DLD1 (cell line): ENCODE data around the gene DCAF12.
"Not testable (repeated sequence)": the region's sequence is repeated elsewhere in the genome, so short reads cannot be mapped to it uniquely, and the experiment has no call there.

Experiments used
- in situ Hi-C: cut with HindIII; loops from 2 replicates; pipeline ENCODE4 v1.10.0; 2017; ENCODE audit warnings: low sequenced_read_pairs

DCAF12 gene

DNA sequence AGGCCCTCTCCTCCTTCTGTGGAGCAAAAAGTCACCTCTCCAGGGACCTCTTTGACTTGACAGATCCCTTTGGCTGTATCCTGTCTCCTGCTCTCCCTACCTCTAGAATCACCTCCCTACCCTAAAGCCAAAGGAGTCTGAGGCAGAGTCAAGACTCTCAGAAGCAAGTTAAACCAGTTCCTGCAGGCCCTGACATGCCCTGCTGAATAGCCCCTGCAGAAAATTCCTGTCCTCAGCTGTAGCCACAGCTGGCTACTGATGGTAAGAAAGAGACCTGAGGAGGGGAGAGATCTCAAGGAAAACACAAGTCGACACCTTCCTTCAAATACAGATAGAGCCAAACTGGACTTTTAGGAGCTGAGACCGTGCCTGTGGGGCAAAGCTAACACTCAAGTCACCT is 54.1 kb downstream of the DCAF12 start:
- in situ Hi-C loops, result no loop called here

DNA sequence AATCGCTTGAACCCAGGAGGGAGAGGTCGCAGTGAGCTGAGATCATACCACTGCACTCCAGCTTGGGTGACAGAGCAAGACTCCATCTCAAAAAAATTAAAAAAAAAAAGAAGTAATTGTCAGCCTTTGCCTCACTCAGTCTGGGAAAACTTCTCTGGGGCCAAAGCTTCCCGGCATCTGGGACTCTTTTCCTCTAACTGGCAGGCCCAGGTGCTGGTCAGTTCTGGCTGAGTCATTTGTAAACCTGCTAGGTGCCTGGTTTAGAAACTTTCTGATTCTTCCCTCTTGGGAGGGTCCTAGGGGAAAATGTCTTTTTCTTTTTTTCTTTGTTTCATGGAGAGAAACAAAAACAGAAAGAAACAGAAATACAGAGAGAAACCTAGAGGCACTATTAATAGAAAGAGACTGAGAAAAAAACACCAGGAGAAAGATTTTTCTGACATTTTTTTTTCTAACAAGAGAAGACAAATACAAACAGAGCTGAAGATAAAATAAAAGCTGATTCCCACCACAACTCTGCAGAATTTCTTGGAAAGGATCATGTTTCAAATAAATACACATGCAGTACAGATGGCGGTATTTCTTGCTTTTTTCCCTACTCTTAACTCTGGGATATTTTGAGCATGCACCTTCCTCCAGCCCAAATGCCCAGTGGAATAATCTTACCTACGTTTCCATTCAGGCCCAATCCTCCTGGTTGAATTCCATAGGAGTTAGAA is 55.7 kb downstream of the DCAF12 start:
- in situ Hi-C loops, result no loop called here

DNA sequence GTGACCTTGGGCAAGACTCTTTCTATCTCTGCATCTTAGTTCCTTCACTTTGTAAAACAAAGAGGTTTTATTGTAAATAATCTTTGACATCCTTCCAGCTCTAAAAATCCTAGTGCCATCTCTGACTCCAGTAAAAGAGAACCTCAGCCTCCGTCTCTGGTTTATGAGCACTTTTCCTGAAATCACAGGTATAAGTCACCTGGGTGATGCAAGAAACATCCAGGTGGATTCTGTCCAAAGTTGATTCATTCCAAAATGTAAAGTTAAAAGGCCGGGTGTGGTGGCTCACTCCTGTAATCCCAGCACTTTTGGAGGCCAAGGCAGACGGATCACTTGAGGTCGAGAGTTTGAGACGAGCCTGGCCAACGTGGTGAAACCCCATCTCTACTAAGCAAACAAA is 56.7 kb downstream of the DCAF12 start:
- in situ Hi-C loops, result no loop called here

DNA sequence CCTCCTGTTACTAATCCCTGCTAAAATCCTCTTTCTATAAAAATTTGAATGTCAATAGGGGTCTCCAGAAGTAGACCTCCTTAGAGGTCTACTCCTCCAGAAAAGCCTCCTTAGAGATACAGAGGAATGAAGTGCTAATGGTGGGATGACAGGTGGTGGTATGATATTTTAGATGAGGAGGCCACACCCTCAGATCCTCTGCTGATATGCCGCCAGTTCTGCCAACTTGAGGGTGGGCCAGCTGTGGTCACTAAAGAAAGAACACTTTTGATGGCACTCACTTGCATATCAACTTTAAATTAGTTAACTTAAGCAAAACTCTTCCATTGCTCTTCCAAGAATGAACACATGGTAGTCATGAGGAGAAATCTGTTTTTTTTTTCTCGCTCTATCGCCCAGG is 61.0 kb downstream of the DCAF12 start:
- in situ Hi-C loops, result no loop called here

DNA sequence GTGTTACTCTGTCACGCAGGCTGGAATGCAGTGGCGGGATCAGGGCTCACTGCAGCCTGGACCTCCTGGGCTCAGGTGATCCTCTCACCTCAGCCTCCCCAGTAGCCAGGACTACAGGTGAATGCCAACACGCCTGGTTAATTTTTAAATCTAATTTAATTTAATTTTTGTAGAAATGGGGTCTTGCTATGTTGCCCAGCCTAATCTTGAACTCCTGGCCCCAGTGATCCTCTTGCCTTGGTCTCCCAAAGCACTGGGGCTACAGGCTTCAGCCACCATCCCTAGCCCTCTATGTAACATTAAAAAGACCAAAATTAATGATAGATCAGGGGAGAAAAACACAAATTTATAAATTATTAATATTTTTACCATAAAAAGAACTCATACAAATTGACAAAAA is 66.5 kb downstream of the DCAF12 start:
- in situ Hi-C loops, result no loop called here

DNA sequence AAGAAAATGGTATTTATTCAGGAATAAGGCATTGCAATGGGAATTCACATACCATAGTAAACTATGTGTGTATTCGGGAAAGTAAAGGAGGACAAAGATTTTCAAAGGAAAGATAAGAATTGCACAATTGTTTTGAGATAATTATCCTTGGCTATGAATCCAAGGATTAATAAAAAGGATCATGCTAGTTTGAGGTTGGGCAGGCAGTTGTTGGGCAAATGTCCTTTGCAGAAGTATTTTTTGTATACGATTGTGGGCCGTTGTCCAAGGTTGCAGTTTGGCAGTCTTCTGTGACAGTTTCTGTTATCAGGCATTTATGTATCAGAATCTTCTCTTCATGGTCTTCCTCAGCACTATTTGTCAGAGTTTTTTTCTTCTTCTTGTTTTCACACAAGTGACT is 67.2 kb downstream of the DCAF12 start:
- in situ Hi-C loops, result no loop called here

DNA sequence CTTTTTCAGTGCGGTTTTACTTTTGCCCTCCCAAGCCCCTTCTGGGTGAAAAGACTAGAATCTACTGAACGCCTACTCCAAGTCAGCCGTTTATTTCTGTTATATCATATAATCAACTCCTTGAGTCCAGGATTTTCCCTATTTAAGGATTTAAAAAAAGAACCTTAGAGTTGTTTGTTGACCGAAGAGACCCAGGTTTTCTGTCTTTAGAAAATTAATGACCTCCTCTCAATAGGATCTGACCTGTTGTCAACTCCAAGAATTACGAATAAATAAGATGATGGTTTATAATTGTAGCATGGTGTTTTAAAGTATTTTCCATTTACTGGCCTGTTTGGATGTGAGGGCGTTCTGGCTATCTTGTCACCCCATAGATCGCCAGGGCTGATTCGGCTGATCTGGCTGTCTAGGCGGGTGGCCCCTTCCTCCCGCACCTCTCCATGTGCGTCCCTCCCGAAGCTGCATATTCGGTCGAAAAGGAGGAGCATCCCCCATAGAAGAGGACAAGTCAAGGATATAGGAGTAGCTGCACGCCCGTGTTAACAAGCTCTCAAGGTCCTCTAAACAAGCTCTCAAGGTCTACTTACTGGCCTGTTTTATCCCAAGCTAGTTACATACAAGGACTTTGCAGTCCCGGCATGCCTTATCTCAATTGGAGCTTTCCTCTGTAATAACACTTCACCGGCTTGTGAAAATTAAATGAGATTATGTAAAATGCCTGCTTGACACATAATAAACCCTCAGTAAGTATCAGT is 76.7 kb downstream of the DCAF12 start:
- in situ Hi-C loops, result no loop called here

DNA sequence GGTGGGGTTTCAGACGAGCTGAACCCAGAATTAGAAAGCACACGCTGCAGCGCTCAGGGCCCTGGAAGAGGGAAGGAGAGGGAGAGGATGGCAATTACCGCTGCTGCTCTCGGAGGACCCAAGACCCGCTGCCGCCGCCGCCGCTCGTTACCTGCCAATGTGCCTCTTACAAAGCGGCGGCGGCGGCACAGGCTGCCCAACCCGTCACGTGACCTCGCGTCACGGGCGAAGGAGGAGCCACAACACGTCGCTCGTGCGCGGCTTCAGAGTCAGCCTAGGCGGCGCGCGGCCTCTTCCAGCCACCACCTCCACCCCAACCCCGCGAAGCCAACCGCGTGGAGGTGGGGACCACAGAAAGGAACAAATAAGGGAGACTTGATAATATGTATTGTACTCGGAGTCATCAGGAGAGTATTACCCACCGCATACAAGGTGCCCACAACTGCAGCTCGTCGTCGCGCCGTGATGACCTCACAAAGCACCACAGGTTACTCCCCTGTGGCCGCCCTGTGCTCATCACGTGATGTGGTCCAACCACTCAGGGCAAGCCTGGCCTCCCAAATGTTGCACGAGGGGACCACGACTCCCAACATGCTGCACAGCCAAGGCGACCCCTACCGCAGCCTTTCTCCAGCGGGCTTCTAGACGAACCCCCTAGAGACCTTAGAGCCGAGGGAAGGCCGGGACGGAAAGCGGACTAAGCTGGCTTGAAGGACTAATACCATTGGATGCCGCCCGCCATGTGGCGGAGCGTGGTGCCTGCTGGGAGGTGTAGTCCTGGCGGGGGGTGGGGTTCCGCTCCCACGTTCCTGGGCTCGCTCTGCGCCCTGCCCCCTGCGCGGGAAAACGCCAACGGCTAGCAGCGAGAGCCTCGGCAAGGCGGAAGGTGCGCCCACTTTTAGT is 77.5 kb downstream of the DCAF12 start, which contains the start of gene UBAP2:
Gene UBAP2 (minus strand): TSS at position 161 of the 903 bp plus-strand sequence. CDS start 31,739 bp downstream, outside the sequence.
- in situ Hi-C loops, result no loop called here

DNA sequence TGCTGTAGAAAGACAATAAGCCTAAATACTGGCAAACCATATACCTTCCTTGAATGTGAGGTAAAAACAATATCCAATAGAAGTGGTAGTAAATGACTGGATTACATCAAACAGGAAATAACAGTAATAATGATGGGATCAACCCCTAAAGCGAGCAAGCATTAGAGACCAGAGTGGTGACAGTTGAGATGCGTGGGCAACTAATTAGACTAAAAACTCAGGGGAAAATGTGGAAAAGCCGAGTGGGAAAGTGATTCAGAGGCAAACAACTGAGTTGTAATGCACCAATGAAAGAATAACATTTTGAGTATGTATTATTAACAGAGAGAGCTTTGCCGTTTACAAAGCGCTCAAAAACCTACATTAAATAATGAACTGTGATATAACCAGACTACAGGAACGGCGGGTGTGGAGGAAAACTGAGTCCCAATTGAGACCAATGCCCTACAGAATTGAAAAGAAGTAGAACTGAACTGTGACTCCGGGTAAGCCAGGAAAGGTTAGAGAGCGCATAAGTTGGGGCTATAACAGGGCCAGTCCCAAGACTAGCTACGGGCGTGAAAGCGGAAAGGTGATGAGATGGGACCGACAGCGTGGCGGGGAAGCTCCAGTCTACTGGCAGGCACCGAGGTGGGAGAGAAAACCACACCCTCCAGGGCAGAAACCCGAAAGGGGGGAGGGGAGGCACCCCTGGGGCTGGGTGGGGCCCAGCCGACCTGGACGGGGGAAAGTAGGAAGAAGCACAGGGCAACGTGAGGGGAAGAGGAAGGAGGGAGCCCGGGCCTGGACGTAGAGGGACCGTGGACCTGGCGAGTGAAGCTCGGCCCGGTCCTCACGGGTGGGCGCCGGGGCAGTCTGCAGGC is 78.4 kb downstream of the DCAF12 start:
- in situ Hi-C loops, result no loop called here

DNA sequence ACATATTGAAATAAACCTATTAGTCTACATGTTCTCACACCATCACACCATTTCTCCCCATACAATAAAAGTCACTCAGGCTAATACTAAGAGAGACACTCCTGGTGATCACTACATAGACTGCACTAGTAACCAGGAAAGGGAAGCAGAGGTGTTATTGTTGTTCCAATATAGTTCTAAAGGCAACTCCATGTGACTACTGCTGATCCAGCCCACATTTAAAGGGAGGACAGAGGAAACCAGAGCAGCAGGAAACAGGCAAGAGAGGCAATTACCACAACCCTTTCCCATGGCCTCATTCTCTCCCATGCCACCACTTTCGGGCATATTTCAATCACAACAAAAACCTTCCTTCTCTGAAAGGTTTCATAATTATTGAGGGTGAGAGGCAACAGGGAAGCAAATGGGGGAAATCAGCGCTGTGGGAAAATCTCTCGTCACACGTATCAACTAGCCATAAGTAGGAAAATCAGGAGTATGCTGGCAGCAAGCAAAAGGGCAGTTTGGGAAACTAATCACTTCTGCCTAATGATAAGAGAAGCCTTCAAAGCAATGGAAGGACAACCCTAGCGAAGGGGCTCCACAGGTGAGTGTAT is 79.6 kb downstream of the DCAF12 start:
- in situ Hi-C loops, result no loop called here

DNA sequence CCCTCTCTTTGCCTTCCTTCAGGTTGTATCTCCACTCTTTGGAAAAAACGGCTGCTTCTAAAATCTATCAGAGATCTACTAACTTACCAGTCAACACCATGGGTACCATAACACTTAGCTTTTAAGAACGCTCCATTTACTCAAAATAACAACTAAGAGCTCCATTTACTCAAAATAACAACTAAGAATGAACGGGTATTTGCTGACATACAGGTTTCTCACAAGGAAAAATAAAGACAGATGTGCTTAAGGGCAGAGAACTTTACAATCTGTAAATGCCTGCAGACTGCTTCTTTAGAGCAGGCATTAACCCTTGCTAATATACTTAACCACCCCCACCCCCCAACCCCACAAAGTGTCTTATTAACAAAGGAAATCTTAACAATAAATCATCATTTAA is 80.6 kb downstream of the DCAF12 start:
- in situ Hi-C loops, result no loop called here

DNA sequence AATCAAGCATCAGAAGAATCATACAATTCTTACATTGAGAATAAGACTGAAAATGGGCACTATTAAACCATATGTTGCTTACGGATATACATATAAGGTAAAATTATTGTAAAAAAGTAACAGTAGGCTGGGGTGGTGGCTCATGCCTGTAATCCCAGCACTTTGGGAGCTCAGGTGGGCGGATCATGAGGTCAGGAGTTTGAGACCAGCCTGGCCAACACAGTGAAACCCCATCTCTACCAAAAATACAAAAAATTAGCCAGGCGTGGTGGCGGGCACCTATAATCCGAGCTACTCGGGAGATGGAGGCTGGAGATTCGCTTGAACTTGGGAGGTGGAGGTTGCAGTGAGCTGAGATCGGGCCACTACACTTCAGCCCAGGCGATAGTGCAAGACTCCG is 84.4 kb downstream of the DCAF12 start:
- in situ Hi-C loops, result not testable (repeated sequence)

DNA sequence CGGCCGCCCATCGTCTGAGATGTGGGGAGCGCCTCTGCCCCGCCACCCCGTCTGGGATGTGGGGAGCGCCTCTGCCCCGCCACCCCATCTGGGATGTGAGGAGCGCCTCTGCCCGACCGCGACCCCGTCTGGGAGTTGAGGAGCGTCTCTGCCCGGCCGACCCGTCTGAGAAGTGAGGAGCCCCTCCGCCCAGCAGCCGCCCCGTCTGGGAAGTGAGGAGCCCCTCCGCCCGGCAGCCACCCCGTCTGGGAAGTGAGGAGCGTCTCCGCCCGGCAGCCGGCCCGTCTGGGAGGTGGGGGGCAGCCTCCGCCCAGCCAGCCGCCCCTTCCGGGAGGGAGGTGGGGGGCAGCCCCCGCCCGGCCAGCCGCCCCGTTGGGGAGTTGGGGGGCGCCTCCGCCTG is 87.6 kb downstream of the DCAF12 start:
- in situ Hi-C loops, result not testable (repeated sequence)

DNA sequence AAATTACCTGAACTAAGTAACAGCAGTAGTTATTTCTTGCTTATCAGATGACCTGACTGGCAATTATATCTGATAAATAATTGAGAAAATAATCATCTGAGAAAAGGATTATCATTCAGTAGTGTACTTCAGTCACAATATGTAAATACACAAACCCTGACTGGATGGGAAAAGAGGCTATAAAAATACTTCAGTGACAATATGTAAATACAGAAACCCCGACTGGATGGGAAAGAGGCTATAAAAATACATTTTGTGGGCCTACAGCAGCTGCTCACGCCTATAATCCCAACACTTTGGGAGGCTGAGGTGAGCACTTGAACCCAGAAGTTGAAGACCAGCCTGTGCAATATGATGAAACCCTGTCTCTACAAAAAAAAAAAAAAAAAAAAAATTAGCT is 88.9 kb downstream of the DCAF12 start:
- in situ Hi-C loops, result no loop called here

DNA sequence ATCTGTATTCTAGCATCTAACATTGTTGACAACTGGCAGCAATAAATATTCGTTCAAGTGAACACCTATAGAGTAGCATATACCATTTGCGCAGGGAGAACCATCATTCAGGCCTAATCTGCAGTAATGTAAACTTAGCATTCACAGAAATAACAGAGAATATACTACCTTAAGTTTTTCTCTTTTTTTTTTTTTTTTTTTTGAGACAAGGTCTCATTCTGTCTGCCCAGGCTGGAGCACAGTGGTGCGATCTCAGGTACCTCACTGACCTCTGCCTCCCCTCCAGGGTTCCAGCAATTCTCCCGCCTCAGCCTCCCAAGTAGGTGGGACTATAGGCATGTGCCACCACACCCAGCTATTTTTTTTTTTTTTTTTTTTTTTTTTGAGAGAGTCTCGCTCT is 89.9 kb downstream of the DCAF12 start:
- in situ Hi-C loops, result no loop called here
